ENCODE measurements around the gene IGFL2.

Gene IGFL2

DNA sequence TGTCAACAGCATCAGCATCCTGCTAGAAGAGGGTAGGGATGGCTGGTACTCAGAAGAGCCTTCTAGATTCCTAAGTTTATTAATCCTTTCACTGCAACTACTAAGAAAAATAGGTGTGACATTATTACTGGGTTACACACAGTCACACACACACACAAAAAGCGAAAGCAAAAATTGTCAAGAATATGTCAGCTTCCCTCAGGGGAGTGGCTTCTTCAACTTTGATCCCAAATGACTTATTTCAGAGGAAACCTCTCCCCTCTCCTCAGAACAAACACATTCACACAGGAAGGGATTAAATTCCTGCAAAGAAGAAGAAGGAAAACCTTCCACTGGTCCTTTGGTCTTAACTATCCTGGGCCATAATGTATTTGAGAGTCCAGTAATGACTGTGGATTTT is 61.4 kb downstream of the IGFL2 start:
- Histone ChIP-seq H3K18ac (ENCODE audit: low read depth in 1 of 2, low read length in 2 of 2) (no peak overlapping the region), H3K27me3 (ENCODE audit: control insufficient read depth in 1 of 2, insufficient read depth in 1 of 2, low read length in 2 of 2) (peaks cover 31 to 93% of the 10 kb centered on the region in 2 experiments), H3K36me3 (ENCODE audit: control insufficient read depth in 1 of 2, insufficient read depth in 2 of 2, low read depth in 1 of 2, low read length in 2 of 2) (no peaks in the 10 kb centered on the region), H2BK12ac (ENCODE audit: low read length in 2 of 2) (no peak overlapping the region), H3K9ac (ENCODE audit: low read length) (no peak overlapping the region), H3K27ac (ENCODE audit: low read length, poor library complexity, severe bottlenecking) (no peak overlapping the region), H2BK120ac (ENCODE audit: low read depth, low read length) (no peak overlapping the region), H4K91ac (ENCODE audit: low read length) (no peak overlapping the region), H3K9me3 (ENCODE audit: control insufficient read depth, low read length) (no peaks in the 10 kb centered on the region), H2BK5ac (ENCODE audit: low read depth, low read length, poor library complexity, severe bottlenecking) (no peak overlapping the region), H3K14ac (ENCODE audit: low read length in 2 of 2) (no peak overlapping the region), H3K4me3 (ENCODE audit: insufficient read depth in 1 of 2, low read depth in 1 of 2, low read length in 2 of 2) (no peak overlapping the region), H3K4ac (ENCODE audit: low read depth in 1 of 2, low read length in 2 of 2) (no peak overlapping the region), H2BK15ac (ENCODE audit: low read depth, poor library complexity, severe bottlenecking) (no peak overlapping the region), H2AFZ (ENCODE audit: low read depth, low read length) (no peak overlapping the region), H3K4me1 (ENCODE audit: control insufficient read depth, insufficient read depth, low read depth, low read length) (peaks cover 30% of the 10 kb centered on the region), H4K8ac (ENCODE audit: low read length) (no peak overlapping the region), H3K4me2 (ENCODE audit: low read length, poor library complexity, severe bottlenecking) (no peak overlapping the region), H2AK5ac (ENCODE audit: low read length, severe bottlenecking) (no peak overlapping the region), H3K79me1 (replicated peaks; ENCODE audit: low read length, poor library complexity, severe bottlenecking) (no peaks in the 10 kb centered on the region), H3K23ac (ENCODE audit: low read length in 2 of 2) (no peak overlapping the region)
- WGBS, result 65% methylated on average over 1 of the region's 1 CpG
- DNase-seq, result no peak

DNA sequence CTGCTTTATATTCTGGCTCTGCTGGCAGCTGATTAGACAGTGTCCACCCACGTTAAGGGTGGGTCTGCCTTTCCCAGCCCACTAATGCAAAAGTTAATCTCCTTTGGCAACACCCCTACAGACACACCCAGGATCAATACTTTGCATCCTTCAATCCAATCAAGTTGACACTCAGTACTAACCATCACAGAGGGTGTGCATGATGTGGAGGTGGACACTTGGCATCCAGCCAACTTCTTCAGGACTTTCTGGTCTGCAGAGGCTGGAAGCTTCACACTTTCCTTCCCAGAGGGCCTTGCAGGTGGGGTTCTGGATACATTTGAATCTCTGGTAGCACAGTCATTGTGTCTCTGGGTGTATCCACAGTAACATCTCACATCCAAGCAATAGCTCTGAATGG is 62.6 kb downstream of the IGFL2 start:
- no peak overlapping the region for H4K91ac ChIP-seq (ENCODE audit: low read length)
- DNase-seq, result no peak
- H2BK12ac ChIP-seq (ENCODE audit: low read length in 2 of 2), result no peak overlapping the region
- H2BK5ac ChIP-seq (ENCODE audit: low read depth, low read length, poor library complexity, severe bottlenecking), result no peak overlapping the region
- H2BK120ac ChIP-seq (ENCODE audit: low read depth, low read length), result no peak overlapping the region
- peaks cover 30% of the 10 kb centered on the region for H3K4me1 ChIP-seq (ENCODE audit: control insufficient read depth, insufficient read depth, low read depth, low read length)
- no peaks in the 10 kb centered on the region for H3K36me3 ChIP-seq (ENCODE audit: control insufficient read depth in 1 of 2, insufficient read depth in 2 of 2, low read depth in 1 of 2, low read length in 2 of 2)
- H2AK5ac ChIP-seq (ENCODE audit: low read length, severe bottlenecking), result no peak overlapping the region
- no peak overlapping the region for H2AFZ ChIP-seq (ENCODE audit: low read depth, low read length)
- no peak overlapping the region for H3K18ac ChIP-seq (ENCODE audit: low read depth in 1 of 2, low read length in 2 of 2)
- H4K8ac ChIP-seq (ENCODE audit: low read length), result no peak overlapping the region
- no peak overlapping the region for H2BK15ac ChIP-seq (ENCODE audit: low read depth, poor library complexity, severe bottlenecking)
- H3K4ac ChIP-seq (ENCODE audit: low read depth in 1 of 2, low read length in 2 of 2), result no peak overlapping the region
- H3K27me3 ChIP-seq (ENCODE audit: control insufficient read depth in 1 of 2, insufficient read depth in 1 of 2, low read length in 2 of 2), result peaks cover 26 to 85% of the 10 kb centered on the region in 2 experiments
- peak overlapping the region; percentile 81 for H3K27ac ChIP-seq (ENCODE audit: low read length, poor library complexity, severe bottlenecking)
- H3K4me3 ChIP-seq (ENCODE audit: insufficient read depth in 1 of 2, low read depth in 1 of 2, low read length in 2 of 2), result no peak overlapping the region
- no peak overlapping the region for H3K23ac ChIP-seq (ENCODE audit: low read length in 2 of 2)
- H3K14ac ChIP-seq (ENCODE audit: low read length in 2 of 2), result no peak overlapping the region
- H3K79me1 ChIP-seq (replicated peaks; ENCODE audit: low read length, poor library complexity, severe bottlenecking), result no peaks in the 10 kb centered on the region
- H3K9ac ChIP-seq (ENCODE audit: low read length), result no peak overlapping the region
- 38% methylated on average over 1 of the region's 1 CpG for WGBS
- no peaks in the 10 kb centered on the region for H3K9me3 ChIP-seq (ENCODE audit: control insufficient read depth, low read length)
- no peak overlapping the region for H3K4me2 ChIP-seq (ENCODE audit: low read length, poor library complexity, severe bottlenecking)

All from mesenchymal stem cell (in vitro differentiated cells and primary cell).